Fibroblast of lung (primary cell): ENCODE data around the gene PCSK2.

ENCODE experiments used
- EZH2 ChIP-seq: IDR thresholded peaks from 2 replicates; pipeline ENCODE4 v1.5.1; 2012; ENCODE audit warnings: low read length, control low read depth, mild to moderate bottlenecking; ENCODE audit errors: missing control alignments
- TF ChIP-seq, protein P1 (sequence below), 2 donors: IDR thresholded peaks in 1 of 2; conservative IDR thresholded peaks in 1 of 2; 1 replicate in 1 of 2; 2 replicates in 1 of 2; pipeline ENCODE4 v1.5.1; 2011 to 2012; ENCODE audit warnings: low read length in 2 of 2, control low read depth in 1 of 2, inconsistent platforms in 1 of 2, low read depth in 1 of 2, mild to moderate bottlenecking in 1 of 2

DNA sequence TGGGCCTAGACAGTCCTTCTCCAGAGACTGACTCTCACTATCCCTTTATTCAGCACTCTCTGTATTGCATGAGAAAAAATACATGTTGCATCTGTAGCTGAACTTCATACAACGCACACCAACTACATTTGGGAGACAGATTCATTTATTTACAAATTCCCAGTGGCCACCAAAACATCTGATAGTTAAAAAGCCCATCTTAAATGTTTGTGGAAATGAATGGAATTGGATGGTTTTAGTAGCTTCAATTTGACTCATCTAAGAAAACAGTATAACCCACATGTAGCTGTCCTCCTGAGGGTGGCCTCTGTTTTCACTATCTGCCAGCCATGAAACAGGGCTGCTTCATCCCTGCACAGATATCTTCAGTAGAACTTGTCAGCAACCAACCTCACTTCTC, 116.3 kb downstream of the PCSK2 start:
- TF ChIP-seq EZH2 = no peak
- TF ChIP-seq, protein P1, sequence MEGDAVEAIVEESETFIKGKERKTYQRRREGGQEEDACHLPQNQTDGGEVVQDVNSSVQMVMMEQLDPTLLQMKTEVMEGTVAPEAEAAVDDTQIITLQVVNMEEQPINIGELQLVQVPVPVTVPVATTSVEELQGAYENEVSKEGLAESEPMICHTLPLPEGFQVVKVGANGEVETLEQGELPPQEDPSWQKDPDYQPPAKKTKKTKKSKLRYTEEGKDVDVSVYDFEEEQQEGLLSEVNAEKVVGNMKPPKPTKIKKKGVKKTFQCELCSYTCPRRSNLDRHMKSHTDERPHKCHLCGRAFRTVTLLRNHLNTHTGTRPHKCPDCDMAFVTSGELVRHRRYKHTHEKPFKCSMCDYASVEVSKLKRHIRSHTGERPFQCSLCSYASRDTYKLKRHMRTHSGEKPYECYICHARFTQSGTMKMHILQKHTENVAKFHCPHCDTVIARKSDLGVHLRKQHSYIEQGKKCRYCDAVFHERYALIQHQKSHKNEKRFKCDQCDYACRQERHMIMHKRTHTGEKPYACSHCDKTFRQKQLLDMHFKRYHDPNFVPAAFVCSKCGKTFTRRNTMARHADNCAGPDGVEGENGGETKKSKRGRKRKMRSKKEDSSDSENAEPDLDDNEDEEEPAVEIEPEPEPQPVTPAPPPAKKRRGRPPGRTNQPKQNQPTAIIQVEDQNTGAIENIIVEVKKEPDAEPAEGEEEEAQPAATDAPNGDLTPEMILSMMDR (conservative IDR thresholded peaks at IDR 0.05 in 1 of 2, IDR thresholded peaks at IDR 0.05 in 1 of 2; ENCODE audit: low read depth in 1 of 2, low read length in 2 of 2) = no peak
